Stimulated activated naive CD8-positive, alpha-beta T cell treated with anti-CD3 and anti-CD28 coated beads, Interleukin-15, Interleukin-2, amounts not matched to agents 100 U/mL and 50 U/mL, for 24 hours (primary cell): Measurements from ENCODE around the gene MAPKAP1.
A peak's percentile ranks its signal among the peaks of the same experiment; 100 is the strongest.

Source experiments
- ATAC-seq: fragments of 150-1000 bp; cut with Tn5 transposase; one replicate; pipeline ENCODE4 v1.10.0; 2021
- DNase-seq: peaks from one replicate; pipeline ENCODE4 v3.0.0; 2021

Gene MAPKAP1

GRCh38 chr9:125455132-125455531 lies 251.9 kb downstream of the MAPKAP1 start:
- ATAC-seq (no peak), DNase-seq (no peak)

- no peak for DNase-seq
- no peak for ATAC-seq
These were observed 259.7 kb downstream of the MAPKAP1 start for GRCh38 chr9:125447202-125447802.

GRCh38 chr9:125446561-125447094 lies 260.4 kb downstream of the MAPKAP1 start:
- ATAC-seq: peak; percentile 23
- no peak for DNase-seq

GRCh38 chr9:125444956-125445506 lies 262.0 kb downstream of the MAPKAP1 start:
- DNase-seq (no peak), ATAC-seq (no peak)

- DNase-seq (no peak), ATAC-seq (no peak)
These were observed 262.8 kb downstream of the MAPKAP1 start for GRCh38 chr9:125444166-125444565.

- no peak for ATAC-seq
- no peak for DNase-seq
These were observed 263.6 kb downstream of the MAPKAP1 start for GRCh38 chr9:125443367-125443766.

- no peak for ATAC-seq
- DNase-seq: no peak
These were observed 264.6 kb downstream of the MAPKAP1 start for GRCh38 chr9:125442452-125442851.

- no peak for DNase-seq
- ATAC-seq: no peak
These were observed 266.6 kb downstream of the MAPKAP1 start for GRCh38 chr9:125440411-125440810.

- ATAC-seq: no peak
- DNase-seq: no peak
These were observed 267.4 kb downstream of the MAPKAP1 start for GRCh38 chr9:125439434-125440272.

- ATAC-seq (no peak), DNase-seq (no peak)
These were observed 268.2 kb downstream of the MAPKAP1 start for GRCh38 chr9:125438506-125439433.

- no peak for ATAC-seq
- DNase-seq: no peak
These were observed 269.2 kb downstream of the MAPKAP1 start for GRCh38 chr9:125437771-125438221.

GRCh38 chr9:125436613-125437443 lies 270.2 kb downstream of the MAPKAP1 start:
- ATAC-seq (no peak), DNase-seq (no peak)

- ATAC-seq (no peak), DNase-seq (no peak)
These were observed 271.0 kb downstream of the MAPKAP1 start for GRCh38 chr9:125435776-125436612.

GRCh38 chr9:125434986-125435775 lies 271.8 kb downstream of the MAPKAP1 start:
- no peak for DNase-seq
- ATAC-seq: no peak

GRCh38 chr9:125433461-125434011 lies 273.5 kb downstream of the MAPKAP1 start:
- no peak for DNase-seq
- ATAC-seq: no peak

- DNase-seq (no peak), ATAC-seq (no peak)
These were observed 274.2 kb downstream of the MAPKAP1 start for GRCh38 chr9:125432715-125433385.

- ATAC-seq (no peak), DNase-seq (no peak)
These were observed 275.2 kb downstream of the MAPKAP1 start for GRCh38 chr9:125431741-125432271.

GRCh38 chr9:125431012-125431305 lies 276.0 kb downstream of the MAPKAP1 start:
- DNase-seq: no peak
- ATAC-seq: no peak
